GM12801 (cell line): ENCODE data around the gene DEDD.

Source experiments
- TF ChIP-seq, protein P1 (sequence below): IDR thresholded peaks from one replicate; pipeline ENCODE4 v1.5.1; 2011; ENCODE audit warnings: control low read depth; ENCODE audit not compliant: insufficient read length; ENCODE audit errors: extremely low read depth

Gene DEDD

DNA sequence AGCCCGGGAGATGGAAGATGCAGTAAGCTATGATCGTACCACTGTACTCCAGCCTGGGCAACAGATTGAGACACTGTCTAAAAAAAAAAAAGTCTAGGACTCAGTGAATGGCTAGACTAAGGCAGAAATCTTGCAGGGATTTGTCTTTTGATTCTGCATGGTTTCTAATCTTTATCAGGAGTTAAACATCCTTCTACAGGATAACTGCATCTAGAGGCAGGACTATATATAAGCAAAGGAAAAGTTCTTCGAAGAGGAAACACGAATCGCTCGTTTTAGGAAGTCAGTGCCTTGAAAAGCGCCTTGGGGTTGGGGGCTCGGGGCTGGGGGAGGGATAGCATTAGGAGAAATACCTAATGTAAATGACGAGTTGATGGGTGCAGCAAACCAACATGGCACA lies 20.7 kb upstream of the DEDD start:
- TF ChIP-seq, protein P1, sequence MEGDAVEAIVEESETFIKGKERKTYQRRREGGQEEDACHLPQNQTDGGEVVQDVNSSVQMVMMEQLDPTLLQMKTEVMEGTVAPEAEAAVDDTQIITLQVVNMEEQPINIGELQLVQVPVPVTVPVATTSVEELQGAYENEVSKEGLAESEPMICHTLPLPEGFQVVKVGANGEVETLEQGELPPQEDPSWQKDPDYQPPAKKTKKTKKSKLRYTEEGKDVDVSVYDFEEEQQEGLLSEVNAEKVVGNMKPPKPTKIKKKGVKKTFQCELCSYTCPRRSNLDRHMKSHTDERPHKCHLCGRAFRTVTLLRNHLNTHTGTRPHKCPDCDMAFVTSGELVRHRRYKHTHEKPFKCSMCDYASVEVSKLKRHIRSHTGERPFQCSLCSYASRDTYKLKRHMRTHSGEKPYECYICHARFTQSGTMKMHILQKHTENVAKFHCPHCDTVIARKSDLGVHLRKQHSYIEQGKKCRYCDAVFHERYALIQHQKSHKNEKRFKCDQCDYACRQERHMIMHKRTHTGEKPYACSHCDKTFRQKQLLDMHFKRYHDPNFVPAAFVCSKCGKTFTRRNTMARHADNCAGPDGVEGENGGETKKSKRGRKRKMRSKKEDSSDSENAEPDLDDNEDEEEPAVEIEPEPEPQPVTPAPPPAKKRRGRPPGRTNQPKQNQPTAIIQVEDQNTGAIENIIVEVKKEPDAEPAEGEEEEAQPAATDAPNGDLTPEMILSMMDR = no peak

DNA sequence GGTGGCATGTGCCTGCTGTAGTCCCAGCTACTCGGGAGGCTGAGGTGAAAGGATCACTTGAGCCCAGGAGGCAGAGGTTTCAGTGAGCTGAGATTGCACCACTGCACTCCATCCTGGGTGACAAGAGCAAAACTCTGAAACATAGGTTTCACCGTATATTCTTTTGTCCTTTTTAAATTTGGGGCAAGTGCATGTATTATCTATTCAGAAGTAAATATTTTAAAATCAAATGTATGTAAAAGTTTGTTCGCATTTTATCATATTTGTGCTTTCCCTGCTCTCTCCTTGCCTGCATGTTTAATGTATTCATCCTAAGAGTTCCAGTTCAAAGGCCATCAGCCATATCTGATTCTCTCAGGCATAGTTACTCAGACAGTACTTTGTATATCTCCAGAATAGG lies 13.4 kb upstream of the DEDD start:
- TF ChIP-seq, protein P1 = no peak

DNA sequence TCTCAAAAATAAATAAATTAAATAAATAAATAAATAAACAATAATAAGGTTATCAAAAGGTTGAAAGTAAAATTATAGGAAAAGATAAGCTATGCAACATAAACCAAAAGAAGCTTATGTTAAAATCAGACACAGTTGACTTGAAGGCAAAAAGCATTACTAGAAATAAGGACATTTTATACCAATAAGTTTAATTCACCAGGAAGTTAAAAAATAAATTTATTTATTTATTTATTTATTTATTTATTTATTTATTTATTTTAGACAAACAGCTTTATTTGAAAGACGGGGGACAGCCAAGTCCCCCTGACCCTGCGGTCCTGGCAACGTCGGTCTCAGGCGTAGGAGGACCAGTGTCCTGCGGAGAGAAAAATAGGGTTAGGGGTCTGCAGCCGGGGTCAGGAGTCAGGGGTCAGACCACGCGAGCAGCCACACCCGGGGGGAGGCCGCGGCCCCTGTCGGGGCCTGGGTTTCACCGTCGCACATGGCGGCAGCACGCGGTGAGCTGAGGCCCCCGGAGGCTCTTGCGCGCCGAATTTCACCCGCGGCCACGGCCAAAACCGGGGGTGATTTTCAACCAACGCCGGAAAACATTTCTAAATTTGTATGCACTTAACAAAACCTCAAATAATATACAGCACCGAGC lies 8.4 kb upstream of the DEDD start:
- TF ChIP-seq, protein P1 = no peak

DNA sequence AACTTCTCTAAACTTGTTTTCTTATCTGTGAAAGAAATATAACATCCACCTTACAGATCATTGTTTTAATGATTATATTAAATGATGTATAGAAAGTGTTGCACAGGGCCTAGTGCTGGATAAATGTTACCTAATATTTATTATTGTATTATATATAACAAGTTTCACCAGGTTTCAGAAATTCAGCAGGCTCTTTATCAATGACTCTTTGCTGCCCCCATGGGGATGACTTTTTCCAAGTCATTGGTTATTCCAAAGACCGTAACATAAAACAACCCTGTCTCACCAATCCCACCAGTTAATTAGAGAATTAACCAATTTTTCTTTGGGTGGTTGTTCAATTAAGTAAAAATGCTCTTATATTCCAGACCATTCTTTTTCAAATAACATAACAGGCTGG lies 7.3 kb upstream of the DEDD start:
- TF ChIP-seq, protein P1 = no peak

DNA sequence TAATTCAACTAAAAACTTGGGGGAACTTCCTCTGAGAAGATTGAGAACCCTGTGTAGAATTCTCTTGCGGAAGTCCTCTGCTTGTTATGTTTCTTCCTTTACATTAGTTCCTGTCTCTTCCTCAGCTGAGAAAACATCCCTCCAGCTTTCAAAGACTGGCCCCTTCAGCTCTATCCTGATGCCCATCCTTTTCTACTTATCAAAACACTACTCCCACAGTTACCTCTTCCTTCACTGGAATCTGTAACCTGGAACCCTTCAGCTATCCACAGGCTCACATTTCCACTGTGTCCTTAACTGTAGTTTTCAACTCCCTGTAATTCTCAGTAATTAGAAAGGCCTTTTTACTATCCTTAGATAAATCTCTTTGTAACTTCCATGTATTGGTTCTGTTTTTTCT lies 6.0 kb upstream of the DEDD start:
- TF ChIP-seq, protein P1 = no peak

DNA sequence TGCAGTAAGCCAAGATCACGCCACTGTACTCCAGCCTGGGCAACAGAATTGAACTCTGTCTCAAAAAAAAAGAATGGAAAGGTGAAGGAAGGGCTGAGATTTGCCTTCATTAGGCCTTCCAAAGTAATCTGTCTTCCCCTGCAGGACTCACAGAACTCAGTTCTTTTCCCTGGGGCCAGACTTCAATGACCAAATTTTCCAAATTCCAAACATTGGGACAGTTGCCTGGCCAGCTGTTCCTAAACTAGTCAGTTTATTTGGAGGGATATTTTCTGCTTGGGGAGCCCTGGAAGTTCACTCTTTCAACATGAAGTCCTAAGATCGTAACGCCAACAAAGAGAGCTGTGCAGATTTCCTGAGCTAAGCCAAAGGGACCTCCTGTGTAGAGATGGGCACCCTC lies 5.4 kb upstream of the DEDD start:
- TF ChIP-seq, protein P1 = no peak

DNA sequence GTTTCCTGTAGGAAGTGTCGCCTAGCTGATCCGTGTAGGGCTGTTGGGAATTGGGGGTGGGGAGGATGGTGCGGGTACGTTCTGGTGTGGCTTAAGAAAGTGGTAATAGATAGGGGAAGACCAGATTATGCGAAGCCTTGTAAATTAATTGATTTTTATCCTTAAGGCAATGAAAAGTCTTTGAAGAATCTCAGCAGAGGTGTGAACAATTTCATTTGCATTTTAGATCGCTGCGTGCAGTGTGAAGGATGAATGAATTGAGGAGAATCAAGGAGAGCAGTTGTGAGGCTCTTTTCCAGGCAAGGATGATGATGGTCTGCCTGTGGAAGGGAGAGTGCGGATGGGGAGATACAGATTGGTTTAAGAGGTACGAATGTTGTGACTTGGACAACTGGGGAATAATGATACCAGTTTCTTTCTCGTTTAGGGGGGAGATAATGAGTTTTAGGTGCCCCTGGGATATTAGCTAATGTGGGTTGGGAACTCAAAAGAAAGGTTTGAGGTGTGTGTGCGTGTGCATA lies 813 bp upstream of the DEDD start:
- TF ChIP-seq, protein P1 = no peak
